ES-I3 (cell line): ENCODE data around the gene ATP8B4.
"Not testable (repeated sequence)": the region's sequence is repeated elsewhere in the genome, so short reads cannot be mapped to it uniquely, and the experiment has no call there.

ENCODE experiments used
- H3K36me3 ChIP-seq: 2 replicates; pipeline ENCODE4 v1.6.1; 2013; ENCODE audit warnings: mild to moderate bottlenecking, low read length, control low read depth, moderate library complexity; ENCODE audit not compliant: insufficient read depth
- H3K4me1 ChIP-seq: 2 replicates; pipeline ENCODE4 v1.6.1; 2013; ENCODE audit warnings: mild to moderate bottlenecking, control low read depth, low read length; ENCODE audit not compliant: insufficient read depth
- H3K9ac ChIP-seq: 2 replicates; pipeline ENCODE4 v1.6.1; 2013; ENCODE audit warnings: low read depth, mild to moderate bottlenecking, low read length, moderate library complexity
- H3K9me3 ChIP-seq: 2 replicates; pipeline ENCODE4 v1.6.1; 2013; ENCODE audit warnings: mild to moderate bottlenecking, low read length, moderate library complexity; ENCODE audit not compliant: control insufficient read depth, insufficient read depth

The ATP8B4 gene

GRCh38 chr15:49982584-49982983, 136.4 kb downstream of the ATP8B4 start:
- Histone ChIP-seq H3K4me1 (no peaks in the 10 kb centered on the region), H3K9me3 (no peaks in the 10 kb centered on the region), H3K36me3 (no peaks in the 10 kb centered on the region; the same call in 1 of the 2 replicates), H3K9ac (no peak overlapping the region)

- Histone ChIP-seq H3K9me3 (no peaks in the 10 kb centered on the region), H3K4me1 (no peaks in the 10 kb centered on the region), H3K9ac (no peak overlapping the region), H3K36me3 (no peaks in the 10 kb centered on the region)
These were observed 139.2 kb downstream of the ATP8B4 start for GRCh38 chr15:49979705-49980382.

GRCh38 chr15:49978121-49978520, 140.9 kb downstream of the ATP8B4 start:
- H3K4me1 ChIP-seq: no peaks in the 10 kb centered on the region
- H3K9ac ChIP-seq: no peak overlapping the region
- H3K9me3 ChIP-seq: no peaks in the 10 kb centered on the region
- H3K36me3 ChIP-seq: no peaks in the 10 kb centered on the region

- H3K4me1 ChIP-seq: no peaks in the 10 kb centered on the region
- H3K36me3 ChIP-seq: no peaks in the 10 kb centered on the region
These were observed 141.7 kb downstream of the ATP8B4 start for GRCh38 chr15:49977306-49977705.

GRCh38 chr15:49964551-49964950, 154.5 kb downstream of the ATP8B4 start:
- Histone ChIP-seq H3K9ac (no peak overlapping the region), H3K9me3 (no peaks in the 10 kb centered on the region), H3K4me1 (no peaks in the 10 kb centered on the region), H3K36me3 (no peaks in the 10 kb centered on the region)

More at GRCh38 chr15:49977306-49977705, 141.7 kb downstream of the ATP8B4 start:
- no peaks in the 10 kb centered on the region for H3K9me3 ChIP-seq
- H3K9ac ChIP-seq: no peak overlapping the region

DNA sequence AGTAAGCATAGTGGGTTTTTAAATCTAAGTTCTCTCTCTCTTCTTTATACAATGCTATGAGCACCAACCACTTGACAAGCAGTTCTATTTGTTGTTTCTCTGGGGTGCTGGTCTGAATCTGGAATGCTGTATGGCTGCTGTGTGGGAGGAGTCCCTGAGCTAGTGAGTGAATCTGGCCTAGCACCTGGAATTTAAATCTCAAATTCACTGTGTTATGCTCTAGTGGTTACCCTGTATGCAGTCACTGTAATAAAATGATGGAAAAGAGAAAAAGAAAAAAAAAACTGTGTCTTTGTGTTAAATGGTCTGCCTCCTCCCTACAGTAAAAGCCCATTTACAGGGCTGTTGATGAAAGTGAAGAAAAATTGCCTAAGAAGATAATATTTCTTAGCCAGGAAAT, 155.0 kb downstream of the ATP8B4 start:
- Histone ChIP-seq H3K4me1 (no peaks in the 10 kb centered on the region), H3K9ac (no peak overlapping the region), H3K36me3 (no peaks in the 10 kb centered on the region), H3K9me3 (no peaks in the 10 kb centered on the region)

GRCh38 chr15:49963033-49963772, 155.8 kb downstream of the ATP8B4 start:
- H3K9ac ChIP-seq: not testable (repeated sequence)

DNA sequence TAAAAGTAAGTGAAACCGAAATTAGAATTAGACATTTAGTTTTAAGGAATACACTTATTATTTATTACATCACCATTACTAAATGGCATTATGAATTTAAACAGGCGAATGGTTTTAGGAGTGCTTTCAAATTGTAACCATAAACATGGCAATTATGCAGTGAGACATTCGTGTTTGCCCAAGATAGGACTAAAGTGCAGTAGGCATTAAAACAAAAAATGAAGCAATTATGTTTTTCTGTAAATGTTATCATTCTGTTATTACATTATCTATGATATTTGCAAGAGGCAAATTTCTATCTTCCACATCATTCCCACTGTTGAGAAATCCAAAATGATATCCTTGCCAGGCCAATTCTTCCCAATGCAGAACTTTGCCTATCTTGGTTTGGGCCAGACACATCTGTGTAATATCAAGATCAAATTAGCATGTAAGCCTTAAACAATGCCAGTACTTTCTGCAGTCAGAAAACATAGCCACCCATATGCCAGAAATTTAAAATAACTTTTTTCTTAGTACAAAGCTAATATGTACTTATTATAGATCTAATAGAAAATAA, 156.9 kb downstream of the ATP8B4 start:
- H3K9me3 ChIP-seq: no peaks in the 10 kb centered on the region
- no peaks in the 10 kb centered on the region for H3K36me3 ChIP-seq
- no peaks in the 10 kb centered on the region for H3K4me1 ChIP-seq
- H3K9ac ChIP-seq: no peak overlapping the region

More at GRCh38 chr15:49963033-49963772, 155.8 kb downstream of the ATP8B4 start:
- not testable (repeated sequence) for H3K36me3 ChIP-seq, H3K9me3 ChIP-seq, H3K4me1 ChIP-seq

DNA sequence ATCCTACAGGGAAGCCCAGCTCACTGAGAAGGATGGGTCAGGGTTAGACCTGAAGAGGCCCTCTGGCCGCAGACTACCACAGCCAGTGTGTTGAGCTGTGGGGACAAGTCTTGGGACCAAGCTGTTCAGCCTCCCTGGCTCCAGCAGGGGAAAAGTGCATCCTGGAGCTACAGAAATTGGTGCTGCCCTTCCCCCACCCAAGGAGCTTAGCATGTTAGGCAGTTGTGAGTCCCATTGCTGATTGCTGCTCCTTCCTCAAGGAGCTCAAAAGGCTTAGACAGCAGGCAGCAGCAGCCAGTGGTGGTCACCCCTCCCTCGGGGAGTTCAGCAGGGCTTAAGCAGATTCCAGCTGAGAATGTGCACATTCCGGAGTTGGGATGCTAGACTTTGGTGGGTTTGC, 165.6 kb downstream of the ATP8B4 start:
- Histone ChIP-seq H3K9me3 (no peaks in the 10 kb centered on the region), H3K4me1 (no peaks in the 10 kb centered on the region), H3K36me3 (no peaks in the 10 kb centered on the region), H3K9ac (no peak overlapping the region)

- H3K9ac ChIP-seq: no peak overlapping the region
- no peaks in the 10 kb centered on the region; the same call in 1 of the 2 replicates for H3K9me3 ChIP-seq
- H3K36me3 ChIP-seq: no peaks in the 10 kb centered on the region
- no peaks in the 10 kb centered on the region for H3K4me1 ChIP-seq
These were observed 172.4 kb downstream of the ATP8B4 start for GRCh38 chr15:49946681-49947080.

GRCh38 chr15:49934487-49934886, 184.5 kb downstream of the ATP8B4 start:
- Histone ChIP-seq H3K9me3 (no peaks in the 10 kb centered on the region), H3K4me1 (no peaks in the 10 kb centered on the region), H3K9ac (no peak overlapping the region), H3K36me3 (no peaks in the 10 kb centered on the region)

GRCh38 chr15:49927189-49927861, 191.7 kb downstream of the ATP8B4 start:
- H3K4me1 ChIP-seq: no peaks in the 10 kb centered on the region
- no peak overlapping the region for H3K9ac ChIP-seq
- H3K9me3 ChIP-seq: no peaks in the 10 kb centered on the region
- no peaks in the 10 kb centered on the region for H3K36me3 ChIP-seq

GRCh38 chr15:49926740-49927139, 192.3 kb downstream of the ATP8B4 start:
- no peaks in the 10 kb centered on the region for H3K4me1 ChIP-seq
- H3K9ac ChIP-seq: no peak overlapping the region
- no peaks in the 10 kb centered on the region for H3K9me3 ChIP-seq
- no peaks in the 10 kb centered on the region for H3K36me3 ChIP-seq

GRCh38 chr15:49923671-49924070, 195.4 kb downstream of the ATP8B4 start:
- Histone ChIP-seq H3K9me3 (no peaks in the 10 kb centered on the region), H3K4me1 (no peaks in the 10 kb centered on the region), H3K9ac (no peak overlapping the region), H3K36me3 (no peaks in the 10 kb centered on the region)
